Fibroblast of lung (primary cell): Measurements from ENCODE around the gene BLTP3B.

ENCODE experiments used
- EZH2 ChIP-seq: IDR thresholded peaks from 2 replicates; pipeline ENCODE4 v1.5.1; 2012; ENCODE audit warnings: low read length, control low read depth, mild to moderate bottlenecking; ENCODE audit errors: missing control alignments
- TF ChIP-seq, protein P1 (sequence below), 2 donors: IDR thresholded peaks in 1 of 2; conservative IDR thresholded peaks in 1 of 2; 1 replicate in 1 of 2; 2 replicates in 1 of 2; pipeline ENCODE4 v1.5.1; 2011 to 2012; ENCODE audit warnings: low read length in 2 of 2, control low read depth in 1 of 2, inconsistent platforms in 1 of 2, low read depth in 1 of 2, mild to moderate bottlenecking in 1 of 2

DNA sequence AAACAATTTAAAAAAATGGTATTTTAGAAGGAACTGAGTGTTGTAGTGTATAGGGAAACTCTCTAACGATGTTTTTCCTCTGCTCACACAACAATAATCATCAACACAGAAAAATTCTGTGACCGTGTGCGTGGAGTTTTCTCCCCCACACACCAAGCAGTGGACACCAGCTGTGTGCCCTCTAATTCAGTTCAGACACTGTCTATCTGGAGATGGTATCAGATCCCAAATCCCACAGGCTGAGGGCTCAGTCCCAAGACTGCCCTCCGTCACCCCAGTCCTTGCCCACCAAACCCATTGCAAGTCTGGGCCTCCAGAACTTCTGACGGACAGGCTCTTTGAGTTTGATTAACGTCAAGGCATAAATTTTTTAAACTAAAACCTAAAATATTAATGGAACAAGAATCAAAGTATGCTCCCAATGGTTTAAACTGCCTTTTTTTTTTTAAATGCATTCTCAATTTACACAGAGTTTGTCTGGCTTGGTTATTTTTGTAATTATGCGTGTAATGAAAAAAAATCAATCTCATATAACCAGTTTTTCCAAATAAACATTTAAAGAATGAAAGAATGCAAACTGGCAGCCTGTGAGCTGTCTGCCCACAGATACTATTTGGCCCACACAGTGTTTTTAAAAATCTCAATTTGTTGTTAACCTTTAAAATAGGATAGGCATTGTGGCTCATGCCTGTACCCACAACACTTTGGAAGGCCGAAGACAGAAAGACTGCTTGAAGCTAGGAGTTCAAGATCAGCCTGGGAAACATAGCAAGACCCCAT lies 19.2 kb downstream of the BLTP3B start:
- TF ChIP-seq, protein P1, sequence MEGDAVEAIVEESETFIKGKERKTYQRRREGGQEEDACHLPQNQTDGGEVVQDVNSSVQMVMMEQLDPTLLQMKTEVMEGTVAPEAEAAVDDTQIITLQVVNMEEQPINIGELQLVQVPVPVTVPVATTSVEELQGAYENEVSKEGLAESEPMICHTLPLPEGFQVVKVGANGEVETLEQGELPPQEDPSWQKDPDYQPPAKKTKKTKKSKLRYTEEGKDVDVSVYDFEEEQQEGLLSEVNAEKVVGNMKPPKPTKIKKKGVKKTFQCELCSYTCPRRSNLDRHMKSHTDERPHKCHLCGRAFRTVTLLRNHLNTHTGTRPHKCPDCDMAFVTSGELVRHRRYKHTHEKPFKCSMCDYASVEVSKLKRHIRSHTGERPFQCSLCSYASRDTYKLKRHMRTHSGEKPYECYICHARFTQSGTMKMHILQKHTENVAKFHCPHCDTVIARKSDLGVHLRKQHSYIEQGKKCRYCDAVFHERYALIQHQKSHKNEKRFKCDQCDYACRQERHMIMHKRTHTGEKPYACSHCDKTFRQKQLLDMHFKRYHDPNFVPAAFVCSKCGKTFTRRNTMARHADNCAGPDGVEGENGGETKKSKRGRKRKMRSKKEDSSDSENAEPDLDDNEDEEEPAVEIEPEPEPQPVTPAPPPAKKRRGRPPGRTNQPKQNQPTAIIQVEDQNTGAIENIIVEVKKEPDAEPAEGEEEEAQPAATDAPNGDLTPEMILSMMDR (conservative IDR thresholded peaks at IDR 0.05 in 1 of 2, IDR thresholded peaks at IDR 0.05 in 1 of 2; ENCODE audit: low read depth in 1 of 2, low read length in 2 of 2) = no peak
- TF ChIP-seq EZH2 = no peak
